SK-N-SH (cell line): ENCODE results near the gene GAP43. TPM values are rescaled to one million over a fixed set of nuclear protein-coding genes. Genes with fewer than 3 reads are reported as not detected.

Experiments
- CTCF ChIA-PET: fragments of 300-600, 350-600 bp; formaldehyde crosslinking; extraction: SDS; loops from one replicate; lab custom pipeline; 2021; lab: Yijun Ruan, JAX
- POLR2A ChIA-PET: fragments of 350-600 bp; sonication (Branson Sonifier 250); formaldehyde crosslinking; extraction: SDS; loops from one replicate; lab custom pipeline; 2020; ENCODE audit warnings: antibody characterized with exemption, inconsistent platforms; lab: Yijun Ruan, JAX
- DNase-seq: peaks from one replicate; pipeline ENCODE4 v3.0.0; 2012
- H2AFZ ChIP-seq: fragments of 200-600 bp; sonication (generic); 2 replicates; pipeline ENCODE4 v1.8.1; 2016; ENCODE audit warnings: antibody characterized with exemption, mild to moderate bottlenecking, low read depth
- H3F3A ChIP-seq: fragments of 200-600 bp; sonication (generic); replicated peaks from 2 replicates; pipeline ENCODE3; 2016; ENCODE audit warnings: antibody characterized with exemption, mild to moderate bottlenecking; ENCODE audit not compliant: insufficient read depth
- H3K27ac ChIP-seq, 2 experiments: fragments of 200-500 bp in 1 of 2; fragments of 200-600 bp in 1 of 2; sonication (Bioruptor generic) in 1 of 2; sonication (generic), shearing (Covaris generic) in 1 of 2; 2 replicates each; pipeline versions ENCODE4 v1.5.1 to v1.6.1; 2014 to 2016; ENCODE audit warnings: low read depth in 2 of 2, inconsistent platforms in 1 of 2, low read length in 1 of 2, mild to moderate bottlenecking in 1 of 2, mixed read lengths in 1 of 2
- H3K27me3 ChIP-seq: fragments of 200-600 bp; sonication (generic), shearing (Covaris generic); 2 replicates; pipeline ENCODE4 v1.6.1; 2016; ENCODE audit warnings: mixed run types; ENCODE audit not compliant: insufficient read depth
- H3K36me3 ChIP-seq, 2 experiments: fragments of 200-500 bp in 1 of 2; fragments of 200-600 bp in 1 of 2; sonication (Bioruptor generic) in 1 of 2; sonication (generic) in 1 of 2; replicated peaks in 1 of 2; 2 replicates each; pipeline versions ENCODE3 to v1.5.1; 2014 to 2016; ENCODE audit warnings: low read length in 1 of 2, mild to moderate bottlenecking in 1 of 2; ENCODE audit not compliant: insufficient read depth in 2 of 2, control insufficient read depth in 1 of 2
- H3K4me1 ChIP-seq, 2 experiments: fragments of 200-500 bp in 1 of 2; fragments of 200-600 bp in 1 of 2; sonication (Bioruptor generic) in 1 of 2; sonication (generic), shearing (Covaris generic) in 1 of 2; 2 replicates each; pipeline versions ENCODE4 v1.5.1 to v1.6.1; 2014 to 2016; ENCODE audit warnings: low read depth in 1 of 2, low read length in 1 of 2, mixed run types in 1 of 2; ENCODE audit not compliant: insufficient read depth in 2 of 2, control insufficient read depth in 1 of 2
- H3K4me2 ChIP-seq: fragments of 200-600 bp; sonication (generic), shearing (Covaris generic); 2 replicates; pipeline ENCODE4 v1.6.1; 2017; ENCODE audit warnings: mixed run types
- H3K4me3 ChIP-seq, 2 experiments: fragments of 200-500 bp in 1 of 2; fragments of 200-600 bp in 1 of 2; sonication (Bioruptor generic) in 1 of 2; sonication (generic), shearing (Covaris generic) in 1 of 2; 2 replicates each; pipeline versions ENCODE4 v1.5.1 to v1.8.1; 2014 to 2016; ENCODE audit warnings: low read depth in 2 of 2, inconsistent platforms in 1 of 2, low read length in 1 of 2, mild to moderate bottlenecking in 1 of 2, mixed read lengths in 1 of 2, moderate library complexity in 1 of 2
- H3K79me2 ChIP-seq: fragments of 200-600 bp; sonication (generic); 2 replicates; pipeline ENCODE4 v1.8.1; 2017; ENCODE audit warnings: mild to moderate bottlenecking; ENCODE audit not compliant: insufficient read depth
- H3K9ac ChIP-seq: fragments of 200-600 bp; sonication (generic); 2 replicates; pipeline ENCODE4 v1.6.1; 2017; ENCODE audit warnings: mixed run types
- H3K9me2 ChIP-seq: fragments of 200-600 bp; sonication (generic); 2 replicates; pipeline ENCODE4 v1.6.1; 2017; ENCODE audit warnings: mixed run types
- H3K9me3 ChIP-seq: fragments of 200-600 bp; sonication (generic); 2 replicates; pipeline ENCODE4 v1.6.1; 2017; ENCODE audit warnings: mixed run types, mild to moderate bottlenecking, moderate library complexity
- H4K20me1 ChIP-seq: fragments of 200-600 bp; sonication (generic); 2 replicates; pipeline ENCODE4 v1.6.1; 2017; ENCODE audit warnings: mild to moderate bottlenecking, mixed run types; ENCODE audit not compliant: insufficient read depth
- CTCF ChIP-seq: fragments of 200-600 bp; sonication (generic); IDR thresholded peaks from 2 replicates; pipeline ENCODE4 v1.6.1; 2017; ENCODE audit warnings: antibody characterized with exemption, mild to moderate bottlenecking, moderate library complexity
- EZH2phosphoT487 ChIP-seq: fragments of 200-600 bp; sonication (generic); IDR thresholded peaks from 2 replicates; pipeline ENCODE4 v1.6.1; 2017; ENCODE audit warnings: low read depth, mixed run types, mild to moderate bottlenecking, antibody characterized with exemption, moderate library complexity, borderline replicate concordance
- FOXJ3 ChIP-seq: sonication (generic); formaldehyde crosslinking; IDR thresholded peaks from 2 replicates; pipeline ENCODE4 v1.5.1; 2020; ENCODE audit warnings: mild to moderate bottlenecking, missing genetic modification reagents
- FOXM1 ChIP-seq: IDR thresholded peaks from 2 replicates; pipeline ENCODE4 v1.4.0; 2012; ENCODE audit warnings: low read depth, mild to moderate bottlenecking
- GABPA ChIP-seq: IDR thresholded peaks from 2 replicates; pipeline ENCODE4 v1.4.0; 2012; ENCODE audit warnings: low read depth, mild to moderate bottlenecking
- GATA2 ChIP-seq: sonication (generic); formaldehyde crosslinking; IDR thresholded peaks from 2 replicates; pipeline ENCODE4 v1.5.0; 2020; ENCODE audit warnings: mild to moderate bottlenecking, missing genetic modification reagents
- IRF3 ChIP-seq: fragments of 150-350 bp; IDR thresholded peaks from 2 replicates; pipeline ENCODE4 v1.6.1; 2016; ENCODE audit warnings: mild to moderate bottlenecking, low read depth, low read length
- MAX ChIP-seq: IDR thresholded peaks from 2 replicates; pipeline ENCODE4 v1.4.0; 2012; ENCODE audit warnings: low read depth
- NFIC ChIP-seq: IDR thresholded peaks from 2 replicates; pipeline ENCODE4 v1.4.0; 2012; ENCODE audit warnings: borderline replicate concordance
- NRF1 ChIP-seq: IDR thresholded peaks from 2 replicates; pipeline ENCODE4 v1.6.1; 2012; ENCODE audit warnings: low read depth, mild to moderate bottlenecking, low read length
- RAD21 ChIP-seq: IDR thresholded peaks from 2 replicates; pipeline ENCODE4 v1.6.1; 2012; ENCODE audit warnings: mild to moderate bottlenecking, low read length
- RCOR1 ChIP-seq: fragments of 150-350 bp; IDR thresholded peaks from 2 replicates; pipeline ENCODE4 v1.6.1; 2017; ENCODE audit warnings: antibody characterized with exemption, low read length
- REST ChIP-seq: IDR thresholded peaks from 2 replicates; pipeline ENCODE4 v1.6.1; 2012; ENCODE audit warnings: mild to moderate bottlenecking, low read depth, low read length, moderate library complexity
- RFX5 ChIP-seq: IDR thresholded peaks from 2 replicates; pipeline ENCODE4 v1.6.1; 2012; ENCODE audit warnings: mild to moderate bottlenecking, improper control_type of control experiment, low read length
- RXRA ChIP-seq: IDR thresholded peaks from 2 replicates; pipeline ENCODE4 v1.4.0; 2012; ENCODE audit warnings: low read depth, mild to moderate bottlenecking, borderline replicate concordance
- SIN3A ChIP-seq: IDR thresholded peaks from 2 replicates; pipeline ENCODE4 v1.6.1; 2012; ENCODE audit warnings: low read depth, mild to moderate bottlenecking, low read length, moderate library complexity, borderline replicate concordance
- SMC3 ChIP-seq: IDR thresholded peaks from 2 replicates; pipeline ENCODE4 v1.6.1; 2012; ENCODE audit warnings: low read depth, low read length, improper control_type of control experiment
- WGBS: methylation state at CpG from one replicate; pipeline ENCODE4 v1.1.6; 2017; ENCODE audit warnings: low lambda C conversion rate; 5-methylcytosine and 5-hydroxymethylcytosine counted together
- polyA plus RNA-seq, 3 experiments: library from polyadenylated mRNA; depleted of rRNA; stranded (reverse); fragments of >200 nt; gene quantifications; 2 replicates each; pipeline ENCODE4 v1.2.3, GENCODE V29; 2012

GAP43 gene
- polyA plus RNA-seq, 1 of the 3 experiments (the other 2 are of a cell fraction): 14.0 TPM

DNA sequence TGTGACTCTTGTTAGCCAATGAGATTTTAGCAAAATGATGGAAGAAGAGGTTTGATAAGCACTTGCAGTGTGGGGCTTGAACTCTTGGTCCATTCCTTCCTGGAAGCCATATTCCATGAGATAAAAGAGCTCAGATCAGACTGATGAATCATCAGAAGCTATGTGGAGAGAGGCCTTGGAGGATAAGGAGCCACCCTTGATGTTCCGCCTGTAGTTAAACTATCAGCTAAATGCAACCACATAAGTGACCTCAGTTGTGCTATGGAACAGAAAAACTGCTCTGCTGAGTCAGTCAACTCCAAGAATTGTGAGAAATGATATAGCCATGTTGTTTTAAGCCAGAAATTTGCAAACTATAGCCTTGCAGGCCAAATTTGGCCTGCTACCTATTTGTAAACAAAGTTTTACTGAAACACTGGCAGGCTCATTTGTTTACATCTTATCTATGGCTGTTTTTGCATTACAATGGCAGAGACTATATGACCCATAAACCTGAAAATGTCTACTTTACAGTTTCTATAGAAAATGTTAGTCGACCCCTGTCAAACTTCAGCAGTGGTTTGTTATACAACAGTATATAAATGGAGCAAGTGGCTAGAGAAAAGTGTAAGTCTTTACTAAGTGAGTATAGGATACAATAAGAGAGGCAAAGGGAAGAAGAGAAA, 27.6 kb upstream of the GAP43 start:
- Histone ChIP-seq H3K9me2 (no peaks in the 10 kb centered on the region), H3K4me3 (no peak overlapping the region), H2AFZ (no peak overlapping the region), H3K4me1 (no peaks in the 10 kb centered on the region), H3K27me3 (no peaks in the 10 kb centered on the region), H3F3A (no peaks in the 10 kb centered on the region), H3K79me2 (no peaks in the 10 kb centered on the region), H3K36me3 (no peaks in the 10 kb centered on the region), H3K4me2 (no peak overlapping the region), H3K9me3 (no peaks in the 10 kb centered on the region), H3K9ac (no peak overlapping the region), H3K27ac (no peak overlapping the region), H4K20me1 (no peaks in the 10 kb centered on the region)
- no peak for TF ChIP-seq IRF3
- TF ChIP-seq FOXM1: no peak
- TF ChIP-seq FOXJ3 (CRISPR knock-in tag): no peak
- TF ChIP-seq RFX5: no peak
- TF ChIP-seq RCOR1: no peak
- no peak for TF ChIP-seq SMC3
- TF ChIP-seq GABPA: no peak
- TF ChIP-seq GATA2 (CRISPR knock-in tag): no peak
- TF ChIP-seq SIN3A: no peak
- CTCF ChIA-PET: no interaction called here
- POLR2A ChIA-PET: no interaction called here
- 93% methylated on average over 2 of the region's 2 CpGs for WGBS
- DNase-seq: no peak

DNA sequence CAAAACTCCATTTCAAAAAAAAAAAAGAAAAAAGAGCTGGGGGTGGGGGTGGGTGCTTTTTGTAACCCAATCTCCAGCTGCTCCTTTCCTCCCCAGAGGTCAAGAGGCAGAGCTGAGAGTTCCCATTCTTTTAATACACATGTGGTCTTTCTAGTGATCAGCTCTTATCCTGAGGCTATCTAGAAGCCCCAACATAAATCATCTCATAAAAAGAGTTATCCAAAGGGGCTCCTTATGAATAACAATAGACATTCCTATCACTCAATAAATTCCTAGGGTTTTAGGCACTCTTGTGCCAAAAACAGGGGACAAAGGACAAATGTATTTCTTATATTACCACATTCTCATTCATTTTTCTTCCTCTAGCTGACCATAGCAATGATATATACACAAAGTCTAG, 25.1 kb upstream of the GAP43 start:
- Histone ChIP-seq H3K9me2 (no peaks in the 10 kb centered on the region), H3K79me2 (no peaks in the 10 kb centered on the region), H3K36me3 (no peaks in the 10 kb centered on the region), H3K9ac (no peak overlapping the region), H3K27ac (no peak overlapping the region), H3F3A (no peaks in the 10 kb centered on the region), H3K4me3 (no peak overlapping the region), H3K4me1 (no peaks in the 10 kb centered on the region), H3K27me3 (no peaks in the 10 kb centered on the region), H3K9me3 (no peaks in the 10 kb centered on the region), H4K20me1 (no peaks in the 10 kb centered on the region), H3K4me2 (no peak overlapping the region), H2AFZ (no peak overlapping the region)
- no peak for DNase-seq
- CTCF ChIA-PET: no interaction called here
- POLR2A ChIA-PET: no interaction called here
- no peak for TF ChIP-seq RXRA
- no peak for TF ChIP-seq REST
- TF ChIP-seq NRF1: no peak
- no peak for TF ChIP-seq GABPA
- no peak for TF ChIP-seq IRF3
- no peak for TF ChIP-seq SIN3A
- TF ChIP-seq RAD21: no peak
- TF ChIP-seq FOXJ3 (CRISPR knock-in tag): no peak
- TF ChIP-seq GATA2 (CRISPR knock-in tag): no peak
- no peak for TF ChIP-seq RFX5
- TF ChIP-seq CTCF: no peak
- TF ChIP-seq EZH2phosphoT487: no peak
- no peak for TF ChIP-seq NFIC
- TF ChIP-seq MAX: no peak
- TF ChIP-seq RCOR1: no peak
